ENCODE data around the gene DPEP2. TPM values are rescaled to one million over a fixed set of nuclear protein-coding genes. Genes with fewer than 3 reads are reported as not detected.
"Not testable (repeated sequence)": the region's sequence is repeated elsewhere in the genome, so short reads cannot be mapped to it uniquely, and the experiment has no call there.

The DPEP2 gene, protein sequence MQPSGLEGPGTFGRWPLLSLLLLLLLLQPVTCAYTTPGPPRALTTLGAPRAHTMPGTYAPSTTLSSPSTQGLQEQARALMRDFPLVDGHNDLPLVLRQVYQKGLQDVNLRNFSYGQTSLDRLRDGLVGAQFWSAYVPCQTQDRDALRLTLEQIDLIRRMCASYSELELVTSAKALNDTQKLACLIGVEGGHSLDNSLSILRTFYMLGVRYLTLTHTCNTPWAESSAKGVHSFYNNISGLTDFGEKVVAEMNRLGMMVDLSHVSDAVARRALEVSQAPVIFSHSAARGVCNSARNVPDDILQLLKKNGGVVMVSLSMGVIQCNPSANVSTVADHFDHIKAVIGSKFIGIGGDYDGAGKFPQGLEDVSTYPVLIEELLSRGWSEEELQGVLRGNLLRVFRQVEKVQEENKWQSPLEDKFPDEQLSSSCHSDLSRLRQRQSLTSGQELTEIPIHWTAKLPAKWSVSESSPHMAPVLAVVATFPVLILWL
- polyA plus RNA-seq (2013), result 26.2 TPM

DNA sequence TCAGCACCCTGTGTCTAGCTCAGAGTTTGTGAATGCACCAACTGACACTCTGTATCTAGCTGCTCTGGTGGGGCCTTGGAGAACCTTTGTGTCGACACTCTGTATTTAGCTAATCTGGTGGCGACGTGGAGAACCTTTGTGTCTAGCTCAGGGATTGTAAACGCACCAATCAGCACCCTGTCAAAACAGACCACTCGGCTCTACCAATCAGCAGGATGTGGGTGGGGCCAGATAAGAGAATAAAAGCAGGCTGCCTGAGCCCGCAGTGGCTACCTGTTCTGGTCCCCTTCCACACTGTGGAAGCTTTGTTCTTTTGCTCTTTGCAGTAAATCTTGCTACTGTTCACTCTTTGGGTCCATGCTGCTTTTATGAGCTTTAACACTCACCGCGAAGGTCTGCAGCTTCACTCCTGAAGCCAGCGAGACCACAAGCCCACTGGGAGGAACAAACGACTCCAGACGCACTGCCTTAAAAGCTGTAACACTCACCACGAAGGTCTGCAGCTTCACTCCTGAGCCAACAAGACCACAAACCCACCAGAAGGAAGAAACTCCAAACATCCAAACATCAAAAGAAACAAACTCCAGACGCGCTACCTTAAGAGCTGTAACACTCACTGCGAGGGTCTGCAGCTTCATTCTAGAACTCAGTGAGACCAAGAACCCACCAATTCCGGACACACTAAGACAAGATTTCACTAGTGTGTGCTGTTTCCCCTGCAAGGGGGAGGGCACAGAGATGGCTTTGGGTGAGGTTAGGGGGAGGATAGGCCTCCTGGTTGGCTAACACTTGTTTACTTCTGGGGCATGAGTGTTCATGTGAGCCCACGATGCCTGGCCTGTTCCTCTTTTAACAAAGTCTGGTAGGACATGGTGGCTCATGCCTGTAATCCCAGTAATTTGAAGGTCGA, at the start of gene DPEP2:
Gene DPEP2, minus strand, starts transcription at position 706 of the 910 bp plus-strand sequence. CDS start 6,272 bp downstream, outside the sequence.
- ChIA-PET CTCF (interaction anchor here (1.0 to 5.7 kb wide), 8 partner anchors 13 to 45 kb away, joined by 3 to 35 read pairs (median 4); partner anchors contain the start of gene DPEP3), POLR2A (interaction anchor here (0.9 to 1.5 kb wide), 3 partner anchors 14 to 24 kb away, joined by 3 to 7 read pairs (median 3); partner anchors contain the start of genes DDX28 and DUS2)
- peak; percentile 42 to 86 (median 81) for DNase-seq
- WGBS (ENCODE audit: insufficient coverage), result 31% methylated on average over 7 of the region's 18 CpGs
- not testable (repeated sequence) for H3K9me3 ChIP-seq (ENCODE audit: control extremely low read depth in 1 of 5, control insufficient read depth in 4 of 5, insufficient read depth in 2 of 5, low read depth in 1 of 5, low read length in 4 of 5); H3K27me3 ChIP-seq (replicated peaks in 2 of 5; ENCODE audit: control insufficient read depth in 4 of 5, insufficient read depth in 5 of 5, low read length in 4 of 5); H3K36me3 ChIP-seq (ENCODE audit: control insufficient read depth in 4 of 4, insufficient read depth in 4 of 4, low read length in 3 of 4)
- peak within 1 kb of the TSS in 6 of 7 experiments; percentile 21 to 51 (median 36) for H3K4me3 ChIP-seq (ENCODE audit: control insufficient read depth in 1 of 7, extremely low read depth in 1 of 7, insufficient read depth in 4 of 7, low read depth in 2 of 7, low read length in 6 of 7)
- H3K4me1 ChIP-seq (ENCODE audit: control extremely low read depth in 1 of 4, control insufficient read depth in 4 of 4, insufficient read depth in 4 of 4, low read length in 3 of 4), result peaks cover 12 to 43% (median 42%) of the 10 kb centered on the region in 4 experiments
- H3K27ac ChIP-seq (ENCODE audit: insufficient read depth in 1 of 2, low read depth in 1 of 2, low read length in 2 of 2, poor library complexity in 1 of 2, severe bottlenecking in 2 of 2), result peak within 1 kb of the TSS in 1 of 2 experiments; percentile 51

DNA sequence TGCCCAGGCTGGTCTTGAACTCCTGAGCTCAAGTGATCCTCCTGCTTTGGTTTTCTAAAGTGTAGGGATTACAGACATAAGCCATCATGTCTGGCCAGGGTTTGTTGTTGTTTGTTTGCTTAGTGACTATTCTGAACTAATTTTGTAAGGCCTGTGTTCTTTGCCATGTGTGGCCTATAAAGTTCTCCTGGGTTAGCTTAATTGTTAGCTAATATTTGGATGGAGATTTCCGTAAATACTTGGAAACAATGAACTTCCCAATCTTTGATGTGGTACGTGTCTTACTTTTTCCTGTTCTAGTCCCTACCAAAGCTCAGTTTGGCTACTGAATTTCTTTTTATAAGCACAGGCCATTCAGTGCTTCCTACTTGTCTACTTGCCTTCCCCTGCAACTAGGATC, 48.7 kb upstream of the DPEP2 start:
- Histone ChIP-seq H3K27me3 (replicated peaks in 2 of 5; ENCODE audit: control insufficient read depth in 4 of 5, insufficient read depth in 5 of 5, low read length in 4 of 5) (no peaks in the 10 kb centered on the region), H3K36me3 (ENCODE audit: control insufficient read depth in 4 of 4, insufficient read depth in 4 of 4, low read length in 3 of 4) (peaks cover 14 to 35% (median 28%) of the 10 kb centered on the region in 4 experiments), H3K9me3 (ENCODE audit: control extremely low read depth in 1 of 5, control insufficient read depth in 4 of 5, insufficient read depth in 2 of 5, low read depth in 1 of 5, low read length in 4 of 5) (no peaks in the 10 kb centered on the region), H3K4me1 (ENCODE audit: control extremely low read depth in 1 of 4, control insufficient read depth in 4 of 4, insufficient read depth in 4 of 4, low read length in 3 of 4) (no peaks in the 10 kb centered on the region), H3K27ac (ENCODE audit: insufficient read depth in 1 of 2, low read depth in 1 of 2, low read length in 2 of 2, poor library complexity in 1 of 2, severe bottlenecking in 2 of 2) (no peak overlapping the region), H3K4me3 (ENCODE audit: control insufficient read depth in 1 of 7, extremely low read depth in 1 of 7, insufficient read depth in 4 of 7, low read depth in 2 of 7, low read length in 6 of 7) (no peak overlapping the region)
- CTCF ChIA-PET, result interaction anchor here (0.8 to 1.8 kb wide), 2 partner anchors 18 to 164 kb away, joined by 4 to 8 read pairs; partner anchors contain the start of gene NRN1L
- 100% methylated on average over 2 of the region's 2 CpGs for WGBS (ENCODE audit: insufficient coverage)
- POLR2A ChIA-PET, result no interaction called here
- no peak for DNase-seq

DNA sequence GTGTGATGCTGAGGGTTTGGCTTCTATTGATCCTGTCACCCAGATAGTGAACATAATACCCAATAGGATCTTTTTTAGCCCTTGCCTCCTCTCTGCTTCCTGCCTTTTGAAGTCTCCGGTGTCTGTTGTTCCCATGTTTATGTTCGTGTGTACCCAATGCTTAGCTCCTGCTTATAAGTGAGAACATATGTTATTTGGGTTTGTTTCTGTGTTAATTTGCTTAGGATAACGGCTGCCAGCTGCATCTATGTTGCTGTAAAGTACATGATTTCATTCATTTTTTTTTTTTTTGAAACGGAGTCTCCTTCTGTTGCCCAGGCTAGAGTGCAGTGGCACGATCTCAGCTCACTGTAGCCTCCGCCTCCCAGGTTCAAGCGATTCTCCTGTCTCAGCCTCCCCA, 46.8 kb upstream of the DPEP2 start:
- POLR2A ChIA-PET, result interaction anchor here (0.6 kb wide), 1 partner anchor 182 kb away, joined by 6 read pairs; no protein-coding TSS in a partner anchor

DNA sequence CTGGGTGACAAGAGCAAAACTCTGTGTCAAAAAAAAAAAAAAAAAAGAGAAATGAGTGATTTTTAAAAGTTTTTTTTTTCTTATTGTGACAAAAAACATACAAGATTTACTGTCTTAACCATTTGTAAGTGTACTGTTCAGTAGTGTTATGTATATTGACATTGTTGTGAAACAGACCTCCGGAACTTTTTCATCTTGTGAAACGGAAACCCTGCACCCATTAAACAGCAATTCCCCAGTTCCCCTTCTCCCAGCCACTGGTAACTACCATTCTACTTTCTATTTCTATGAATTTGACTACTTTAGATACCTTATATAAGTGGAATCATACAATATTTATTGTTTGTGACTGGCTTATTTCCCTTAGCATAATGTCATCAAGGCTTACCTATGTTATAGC, 42.5 kb upstream of the DPEP2 start:
- WGBS (ENCODE audit: insufficient coverage), result no CpG with 5 or more reads among the region's 2 CpGs
- CTCF ChIA-PET, result interaction anchor here (1.2 to 2.9 kb wide), 6 partner anchors 19 to 370 kb away, joined by 3 to 18 read pairs (median 6); partner anchors contain the start of genes DDX28 and DUS2
- POLR2A ChIA-PET, result no interaction called here
- H3K9me3 ChIP-seq (ENCODE audit: control extremely low read depth in 1 of 5, control insufficient read depth in 4 of 5, insufficient read depth in 2 of 5, low read depth in 1 of 5, low read length in 4 of 5), result no peaks in the 10 kb centered on the region
- H3K27ac ChIP-seq (ENCODE audit: insufficient read depth in 1 of 2, low read depth in 1 of 2, low read length in 2 of 2, poor library complexity in 1 of 2, severe bottlenecking in 2 of 2), result no peak overlapping the region
- H3K4me3 ChIP-seq (ENCODE audit: control insufficient read depth in 1 of 7, extremely low read depth in 1 of 7, insufficient read depth in 4 of 7, low read depth in 2 of 7, low read length in 6 of 7), result no peak overlapping the region
- DNase-seq, result peak in 1 of 3 donors; percentile 15
- H3K27me3 ChIP-seq (replicated peaks in 2 of 5; ENCODE audit: control insufficient read depth in 4 of 5, insufficient read depth in 5 of 5, low read length in 4 of 5), result no peaks in the 10 kb centered on the region
- H3K36me3 ChIP-seq (ENCODE audit: control insufficient read depth in 4 of 4, insufficient read depth in 4 of 4, low read length in 3 of 4), result peaks cover 2 to 19% (median 10%) of the 10 kb centered on the region in 4 experiments
- H3K4me1 ChIP-seq (ENCODE audit: control extremely low read depth in 1 of 4, control insufficient read depth in 4 of 4, insufficient read depth in 4 of 4, low read length in 3 of 4), result peaks cover 7 to 21% (median 18%) of the 10 kb centered on the region in 4 experiments

More for the DNA sequence above, 46.8 kb upstream of the DPEP2 start:
- no peak for DNase-seq
- CTCF ChIA-PET, result interaction anchor here (0.9 kb wide), 1 partner anchor 106 kb away, joined by 4 read pairs; no protein-coding TSS in a partner anchor
- H3K9me3 ChIP-seq (ENCODE audit: control extremely low read depth in 1 of 5, control insufficient read depth in 4 of 5, insufficient read depth in 2 of 5, low read depth in 1 of 5, low read length in 4 of 5), result no peaks in the 10 kb centered on the region
- H3K27me3 ChIP-seq (replicated peaks in 2 of 5; ENCODE audit: control insufficient read depth in 4 of 5, insufficient read depth in 5 of 5, low read length in 4 of 5), result no peaks in the 10 kb centered on the region
- H3K36me3 ChIP-seq (ENCODE audit: control insufficient read depth in 4 of 4, insufficient read depth in 4 of 4, low read length in 3 of 4), result peaks cover 14 to 28% (median 21%) of the 10 kb centered on the region in 4 experiments
- peaks cover 0 to 3% (median under 1%) of the 10 kb centered on the region in 4 experiments for H3K4me1 ChIP-seq (ENCODE audit: control extremely low read depth in 1 of 4, control insufficient read depth in 4 of 4, insufficient read depth in 4 of 4, low read length in 3 of 4)
- WGBS (ENCODE audit: insufficient coverage), result 94% methylated on average over 6 of the region's 7 CpGs
- no peak overlapping the region for H3K27ac ChIP-seq (ENCODE audit: insufficient read depth in 1 of 2, low read depth in 1 of 2, low read length in 2 of 2, poor library complexity in 1 of 2, severe bottlenecking in 2 of 2)
- no peak overlapping the region for H3K4me3 ChIP-seq (ENCODE audit: control insufficient read depth in 1 of 7, extremely low read depth in 1 of 7, insufficient read depth in 4 of 7, low read depth in 2 of 7, low read length in 6 of 7)

DNA sequence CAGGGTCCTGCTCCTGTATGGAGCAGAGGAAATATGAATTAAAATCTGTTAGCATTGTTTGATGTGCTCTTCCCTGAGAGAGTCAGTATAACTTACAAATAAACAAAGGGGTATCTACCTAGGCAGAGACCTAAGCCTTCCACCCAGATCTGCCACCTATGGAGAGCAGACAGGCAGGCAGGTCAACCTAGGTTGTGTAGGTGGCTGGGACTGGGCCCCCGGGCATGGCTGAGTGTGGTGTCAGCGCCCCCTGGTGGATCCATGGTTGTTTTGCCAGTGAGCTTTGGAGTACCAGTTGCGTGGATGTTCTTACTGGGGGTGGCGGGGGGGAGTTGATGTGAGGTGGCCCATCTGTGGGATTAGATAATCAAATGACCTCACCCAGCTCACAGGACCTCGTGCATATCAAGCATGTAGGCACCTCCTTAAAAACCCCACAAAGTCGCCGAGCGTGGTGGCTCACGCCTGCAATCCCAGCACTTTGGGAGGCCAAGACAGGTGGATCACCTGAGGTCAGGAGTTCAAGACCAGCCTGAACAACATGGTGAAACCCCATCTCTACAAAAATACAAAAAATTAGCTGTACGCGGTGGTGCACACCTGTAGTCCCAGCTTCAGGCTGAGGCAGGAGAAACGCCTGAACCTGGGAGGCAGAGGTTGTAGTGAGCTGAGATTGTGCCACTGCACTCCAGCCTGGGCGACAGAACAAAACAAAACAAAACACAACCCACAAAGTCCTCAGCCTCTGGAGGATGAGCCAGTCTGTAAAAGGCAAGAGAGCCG, 41.4 kb upstream of the DPEP2 start:
- Histone ChIP-seq H3K4me3 (ENCODE audit: control insufficient read depth in 1 of 7, extremely low read depth in 1 of 7, insufficient read depth in 4 of 7, low read depth in 2 of 7, low read length in 6 of 7) (no peak overlapping the region), H3K27ac (ENCODE audit: insufficient read depth in 1 of 2, low read depth in 1 of 2, low read length in 2 of 2, poor library complexity in 1 of 2, severe bottlenecking in 2 of 2) (no peak overlapping the region), H3K9me3 (ENCODE audit: control extremely low read depth in 1 of 5, control insufficient read depth in 4 of 5, insufficient read depth in 2 of 5, low read depth in 1 of 5, low read length in 4 of 5) (no peaks in the 10 kb centered on the region), H3K27me3 (replicated peaks in 2 of 5; ENCODE audit: control insufficient read depth in 4 of 5, insufficient read depth in 5 of 5, low read length in 4 of 5) (no peaks in the 10 kb centered on the region), H3K4me1 (ENCODE audit: control extremely low read depth in 1 of 4, control insufficient read depth in 4 of 4, insufficient read depth in 4 of 4, low read length in 3 of 4) (peaks cover 7 to 21% (median 18%) of the 10 kb centered on the region in 4 experiments), H3K36me3 (ENCODE audit: control insufficient read depth in 4 of 4, insufficient read depth in 4 of 4, low read length in 3 of 4) (peaks cover 2 to 19% (median 8%) of the 10 kb centered on the region in 4 experiments)
- CTCF ChIA-PET, result interaction anchor here (0.6 to 2.9 kb wide), 43 partner anchors 8 to 545 kb away, joined by 3 to 18 read pairs (median 4); partner anchors contain the start of genes DDX28, DUS2, LCAT and PSMB10
- POLR2A ChIA-PET, result interaction anchor here (0.6 to 1.6 kb wide), 5 partner anchors 19 to 186 kb away, joined by 3 to 5 read pairs (median 4); no protein-coding TSS in a partner anchor
- DNase-seq, result peak; percentile 84 to 89 (median 89)
- 66% methylated on average over 12 of the region's 14 CpGs for WGBS (ENCODE audit: insufficient coverage)
